ENCODE results near the gene CRKL.

Gene CRKL

GRCh38 chr22:20944042-20944441 lies 26.8 kb downstream of the CRKL start:
- no peak for DNase-seq (ENCODE audit: low read depth, low spot score)
- no peak overlapping the region for H3K4me3 ChIP-seq (ENCODE audit: low read depth, low read length)
- CTCF ChIA-PET, result interaction anchor here (0.6 to 1.6 kb wide), 3 partner anchors 17 to 58 kb away, joined by 3 to 9 read pairs (median 3); no protein-coding TSS in a partner anchor
- no peak for TF ChIP-seq CTCF (IDR thresholded peaks at IDR 0.05; ENCODE audit: insufficient read depth, low read length, missing control alignments)
- POLR2A ChIA-PET, result no interaction called here

- TF ChIP-seq CTCF (IDR thresholded peaks at IDR 0.05; ENCODE audit: insufficient read depth, low read length, missing control alignments), result no peak
- H3K4me3 ChIP-seq (ENCODE audit: low read depth, low read length), result no peak overlapping the region
- CTCF ChIA-PET, result interaction anchor here (1.6 kb wide), 1 partner anchor 16 kb away, joined by 9 read pairs; no protein-coding TSS in a partner anchor
- no peak for DNase-seq (ENCODE audit: low read depth, low spot score)
- POLR2A ChIA-PET, result no interaction called here
Observed at GRCh38 chr22:20945578-20945934, 28.3 kb downstream of the CRKL start.

- ChIA-PET POLR2A (no interaction called here), CTCF (interaction anchor here (1.2 to 7.1 kb wide), 2 partner anchors 15 to 61 kb away, joined by 3 to 54 read pairs; no protein-coding TSS in a partner anchor)
- H3K4me3 ChIP-seq (ENCODE audit: low read depth, low read length), result no peak overlapping the region
- no peak for TF ChIP-seq CTCF (IDR thresholded peaks at IDR 0.05; ENCODE audit: insufficient read depth, low read length, missing control alignments)
- no peak for DNase-seq (ENCODE audit: low read depth, low spot score)
Observed at GRCh38 chr22:20946080-20946986, 29.1 kb downstream of the CRKL start.

- ChIA-PET POLR2A (no interaction called here), CTCF (interaction anchor here (1.2 to 7.1 kb wide), 2 partner anchors 14 to 61 kb away, joined by 3 to 54 read pairs; no protein-coding TSS in a partner anchor)
- TF ChIP-seq CTCF (IDR thresholded peaks at IDR 0.05; ENCODE audit: insufficient read depth, low read length, missing control alignments), result no peak
- DNase-seq (ENCODE audit: low read depth, low spot score), result no peak
- no peak overlapping the region for H3K4me3 ChIP-seq (ENCODE audit: low read depth, low read length)
Observed at GRCh38 chr22:20946991-20947390, 29.8 kb downstream of the CRKL start.

- POLR2A ChIA-PET, result no interaction called here
- CTCF ChIA-PET, result interaction anchor here (1.3 to 7.1 kb wide), 3 partner anchors 13 to 63 kb away, joined by 5 to 54 read pairs (median 6); partner anchors contain the start of gene CRKL
Observed at GRCh38 chr22:20948450-20948849, 31.2 kb downstream of the CRKL start.

More at GRCh38 chr22:20948450-20948849, 31.2 kb downstream of the CRKL start:
- no peak for TF ChIP-seq CTCF (IDR thresholded peaks at IDR 0.05; ENCODE audit: insufficient read depth, low read length, missing control alignments)
- no peak for DNase-seq (ENCODE audit: low read depth, low spot score)
- no peak overlapping the region for H3K4me3 ChIP-seq (ENCODE audit: low read depth, low read length)
